ENCODE measurements around the gene TSEN15. TPM values are rescaled to one million over a fixed set of nuclear protein-coding genes. Genes with fewer than 3 reads are reported as not detected.

TSEN15 gene
- total and polyA plus RNA-seq, 2 of the 13 experiments (the other 11 are each of a cell fraction or from before 2014, with no cell fraction given), result 25.6 to 35.8 TPM

DNA sequence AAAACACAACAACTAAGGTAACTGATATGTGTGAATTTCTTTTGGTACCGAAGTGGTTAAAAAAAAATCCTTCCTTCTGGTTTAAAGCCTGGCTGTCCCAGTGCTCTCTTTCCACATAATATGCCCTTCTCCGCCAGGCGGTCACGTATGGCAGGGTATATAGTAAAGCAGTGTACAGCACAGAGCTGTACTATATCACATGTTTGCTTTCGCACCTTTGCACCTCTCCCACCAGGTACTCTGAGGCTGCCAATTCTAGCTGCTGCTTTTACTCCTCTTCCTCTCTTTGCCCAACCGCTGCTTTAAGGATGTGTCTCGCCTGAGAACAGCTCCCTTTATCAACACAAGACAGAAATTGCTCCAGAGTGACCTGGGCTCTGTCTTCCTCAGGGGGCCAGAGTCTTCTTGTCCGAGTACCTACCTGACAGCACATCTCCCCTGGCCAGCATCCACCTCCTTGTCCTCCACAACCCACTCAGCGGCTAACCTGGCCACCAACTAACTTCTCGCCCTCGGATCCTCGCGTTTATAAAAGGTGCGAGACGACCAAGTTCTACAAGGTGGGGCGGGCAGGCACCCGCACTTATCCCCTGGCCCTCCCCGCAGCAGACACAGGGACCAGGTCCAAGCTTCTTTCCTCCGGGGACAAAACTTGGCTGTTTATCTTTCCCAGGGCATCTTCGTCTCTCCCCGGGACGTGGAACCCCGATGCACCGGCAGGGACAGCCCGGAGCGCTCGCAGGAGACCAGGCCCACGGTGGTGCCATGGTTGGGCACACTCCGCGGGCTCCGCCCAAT, 15.6 kb upstream of the TSEN15 start (continued):
- TF ChIP-seq, protein P1, sequence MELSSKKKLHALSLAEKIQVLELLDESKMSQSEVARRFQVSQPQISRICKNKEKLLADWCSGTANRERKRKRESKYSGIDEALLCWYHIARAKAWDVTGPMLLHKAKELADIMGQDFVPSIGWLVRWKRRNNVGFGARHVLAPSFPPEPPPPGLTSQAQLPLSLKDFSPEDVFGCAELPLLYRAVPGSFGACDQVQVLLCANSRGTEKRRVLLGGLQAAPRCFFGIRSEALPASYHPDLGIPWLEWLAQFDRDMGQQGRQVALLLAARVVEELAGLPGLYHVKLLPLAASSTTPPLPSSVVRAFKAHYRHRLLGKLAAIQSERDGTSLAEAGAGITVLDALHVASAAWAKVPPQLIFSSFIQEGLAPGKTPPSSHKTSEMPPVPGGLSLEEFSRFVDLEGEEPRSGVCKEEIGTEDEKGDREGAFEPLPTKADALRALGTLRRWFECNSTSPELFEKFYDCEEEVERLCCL (CRISPR knock-in tag; IDR thresholded peaks at IDR 0.05; ENCODE audit: borderline replicate concordance), result no peak
- TF ChIP-seq SALL2 (CRISPR knock-in tag; IDR thresholded peaks at IDR 0.05), result no peak
- TF ChIP-seq ZNF616 (CRISPR knock-in tag; IDR thresholded peaks at IDR 0.05; ENCODE audit: low read depth), result no peak
- TF ChIP-seq, protein P2, sequence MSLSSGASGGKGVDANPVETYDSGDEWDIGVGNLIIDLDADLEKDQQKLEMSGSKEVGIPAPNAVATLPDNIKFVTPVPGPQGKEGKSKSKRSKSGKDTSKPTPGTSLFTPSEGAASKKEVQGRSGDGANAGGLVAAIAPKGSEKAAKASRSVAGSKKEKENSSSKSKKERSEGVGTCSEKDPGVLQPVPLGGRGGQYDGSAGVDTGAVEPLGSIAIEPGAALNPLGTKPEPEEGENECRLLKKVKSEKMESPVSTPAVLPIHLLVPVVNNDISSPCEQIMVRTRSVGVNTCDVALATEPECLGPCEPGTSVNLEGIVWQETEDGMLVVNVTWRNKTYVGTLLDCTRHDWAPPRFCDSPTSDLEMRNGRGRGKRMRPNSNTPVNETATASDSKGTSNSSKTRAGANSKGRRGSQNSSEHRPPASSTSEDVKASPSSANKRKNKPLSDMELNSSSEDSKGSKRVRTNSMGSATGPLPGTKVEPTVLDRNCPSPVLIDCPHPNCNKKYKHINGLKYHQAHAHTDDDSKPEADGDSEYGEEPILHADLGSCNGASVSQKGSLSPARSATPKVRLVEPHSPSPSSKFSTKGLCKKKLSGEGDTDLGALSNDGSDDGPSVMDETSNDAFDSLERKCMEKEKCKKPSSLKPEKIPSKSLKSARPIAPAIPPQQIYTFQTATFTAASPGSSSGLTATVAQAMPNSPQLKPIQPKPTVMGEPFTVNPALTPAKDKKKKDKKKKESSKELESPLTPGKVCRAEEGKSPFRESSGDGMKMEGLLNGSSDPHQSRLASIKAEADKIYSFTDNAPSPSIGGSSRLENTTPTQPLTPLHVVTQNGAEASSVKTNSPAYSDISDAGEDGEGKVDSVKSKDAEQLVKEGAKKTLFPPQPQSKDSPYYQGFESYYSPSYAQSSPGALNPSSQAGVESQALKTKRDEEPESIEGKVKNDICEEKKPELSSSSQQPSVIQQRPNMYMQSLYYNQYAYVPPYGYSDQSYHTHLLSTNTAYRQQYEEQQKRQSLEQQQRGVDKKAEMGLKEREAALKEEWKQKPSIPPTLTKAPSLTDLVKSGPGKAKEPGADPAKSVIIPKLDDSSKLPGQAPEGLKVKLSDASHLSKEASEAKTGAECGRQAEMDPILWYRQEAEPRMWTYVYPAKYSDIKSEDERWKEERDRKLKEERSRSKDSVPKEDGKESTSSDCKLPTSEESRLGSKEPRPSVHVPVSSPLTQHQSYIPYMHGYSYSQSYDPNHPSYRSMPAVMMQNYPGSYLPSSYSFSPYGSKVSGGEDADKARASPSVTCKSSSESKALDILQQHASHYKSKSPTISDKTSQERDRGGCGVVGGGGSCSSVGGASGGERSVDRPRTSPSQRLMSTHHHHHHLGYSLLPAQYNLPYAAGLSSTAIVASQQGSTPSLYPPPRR (CRISPR knock-in tag; IDR thresholded peaks at IDR 0.05; ENCODE audit: borderline replicate concordance), result no peak
- TF ChIP-seq, protein P3, sequence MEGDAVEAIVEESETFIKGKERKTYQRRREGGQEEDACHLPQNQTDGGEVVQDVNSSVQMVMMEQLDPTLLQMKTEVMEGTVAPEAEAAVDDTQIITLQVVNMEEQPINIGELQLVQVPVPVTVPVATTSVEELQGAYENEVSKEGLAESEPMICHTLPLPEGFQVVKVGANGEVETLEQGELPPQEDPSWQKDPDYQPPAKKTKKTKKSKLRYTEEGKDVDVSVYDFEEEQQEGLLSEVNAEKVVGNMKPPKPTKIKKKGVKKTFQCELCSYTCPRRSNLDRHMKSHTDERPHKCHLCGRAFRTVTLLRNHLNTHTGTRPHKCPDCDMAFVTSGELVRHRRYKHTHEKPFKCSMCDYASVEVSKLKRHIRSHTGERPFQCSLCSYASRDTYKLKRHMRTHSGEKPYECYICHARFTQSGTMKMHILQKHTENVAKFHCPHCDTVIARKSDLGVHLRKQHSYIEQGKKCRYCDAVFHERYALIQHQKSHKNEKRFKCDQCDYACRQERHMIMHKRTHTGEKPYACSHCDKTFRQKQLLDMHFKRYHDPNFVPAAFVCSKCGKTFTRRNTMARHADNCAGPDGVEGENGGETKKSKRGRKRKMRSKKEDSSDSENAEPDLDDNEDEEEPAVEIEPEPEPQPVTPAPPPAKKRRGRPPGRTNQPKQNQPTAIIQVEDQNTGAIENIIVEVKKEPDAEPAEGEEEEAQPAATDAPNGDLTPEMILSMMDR (CRISPR knock-in tag; IDR thresholded peaks at IDR 0.05), result no peak
- 0 out of 2 replicates have a peak, but pooled peaks have one; percentile 4 for TF ChIP-seq SALL1 (CRISPR knock-in tag; IDR thresholded peaks at IDR 0.05)
- TF ChIP-seq KMT2B (CRISPR knock-in tag; IDR thresholded peaks at IDR 0.05), result no peak
- 0 out of 2 replicates have a peak, but pooled peaks have one; percentile 48 for TF ChIP-seq SP5 (CRISPR knock-in tag; IDR thresholded peaks at IDR 0.05; ENCODE audit: borderline replicate concordance, low read depth)
- TF ChIP-seq, protein P4, sequence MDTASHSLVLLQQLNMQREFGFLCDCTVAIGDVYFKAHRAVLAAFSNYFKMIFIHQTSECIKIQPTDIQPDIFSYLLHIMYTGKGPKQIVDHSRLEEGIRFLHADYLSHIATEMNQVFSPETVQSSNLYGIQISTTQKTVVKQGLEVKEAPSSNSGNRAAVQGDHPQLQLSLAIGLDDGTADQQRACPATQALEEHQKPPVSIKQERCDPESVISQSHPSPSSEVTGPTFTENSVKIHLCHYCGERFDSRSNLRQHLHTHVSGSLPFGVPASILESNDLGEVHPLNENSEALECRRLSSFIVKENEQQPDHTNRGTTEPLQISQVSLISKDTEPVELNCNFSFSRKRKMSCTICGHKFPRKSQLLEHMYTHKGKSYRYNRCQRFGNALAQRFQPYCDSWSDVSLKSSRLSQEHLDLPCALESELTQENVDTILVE (CRISPR knock-in tag; IDR thresholded peaks at IDR 0.05), result no peak
- no peak for TF ChIP-seq ZNF547 (CRISPR knock-in tag; IDR thresholded peaks at IDR 0.05)
- no peak for TF ChIP-seq HOXA5 (CRISPR knock-in tag; IDR thresholded peaks at IDR 0.05)
- TF ChIP-seq SMARCC2 (IDR thresholded peaks at IDR 0.05), result no peak
- TF ChIP-seq ZNF10 (CRISPR knock-in tag; IDR thresholded peaks at IDR 0.05; ENCODE audit: borderline replicate concordance, low read depth), result no peak
- no peak for TF ChIP-seq ZNF530 (CRISPR knock-in tag; IDR thresholded peaks at IDR 0.05; ENCODE audit: low read depth)

Measured in HepG2 (cell line).